HG03139 (cell line): Measurements from ENCODE around the gene BMAL1.

Experiments
- ATAC-seq: cut with Tn5 transposase; IDR thresholded peaks from one replicate; pipeline ENCODE4 v1.9.1; 2021; ENCODE audit not compliant: unreplicated experiment

BMAL1 gene

DNA sequence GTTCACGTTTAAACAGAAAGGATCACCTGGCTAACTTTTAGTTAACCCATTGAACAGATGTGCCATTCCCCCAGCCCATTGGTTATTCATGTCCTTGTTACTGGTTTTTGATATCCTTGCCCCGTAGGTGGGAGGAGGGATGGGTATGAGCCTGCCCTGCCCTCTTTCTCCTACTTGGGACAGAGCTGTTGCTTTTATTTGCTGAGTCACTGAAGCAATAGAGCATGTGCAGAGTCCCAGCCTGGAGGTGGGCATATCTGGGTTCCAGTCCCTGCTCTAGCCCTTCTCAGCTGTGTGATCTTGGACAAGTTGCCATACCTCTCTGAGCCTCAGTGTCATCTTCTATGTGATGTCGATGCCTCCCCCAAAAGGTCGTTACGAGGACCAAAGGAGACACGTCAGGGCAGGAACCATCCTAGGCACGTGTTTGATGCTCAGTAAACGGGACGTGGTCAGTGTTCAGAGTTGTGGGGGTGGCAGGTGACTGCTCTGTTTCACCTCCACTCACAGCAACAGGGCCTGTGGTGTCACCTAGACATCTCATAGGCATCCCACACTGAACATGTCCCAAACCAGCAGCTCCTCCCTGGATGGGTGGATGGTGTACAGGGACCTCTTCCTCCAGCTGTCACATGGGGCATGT is 61.0 kb downstream of the BMAL1 start:
- ATAC-seq: no peak

DNA sequence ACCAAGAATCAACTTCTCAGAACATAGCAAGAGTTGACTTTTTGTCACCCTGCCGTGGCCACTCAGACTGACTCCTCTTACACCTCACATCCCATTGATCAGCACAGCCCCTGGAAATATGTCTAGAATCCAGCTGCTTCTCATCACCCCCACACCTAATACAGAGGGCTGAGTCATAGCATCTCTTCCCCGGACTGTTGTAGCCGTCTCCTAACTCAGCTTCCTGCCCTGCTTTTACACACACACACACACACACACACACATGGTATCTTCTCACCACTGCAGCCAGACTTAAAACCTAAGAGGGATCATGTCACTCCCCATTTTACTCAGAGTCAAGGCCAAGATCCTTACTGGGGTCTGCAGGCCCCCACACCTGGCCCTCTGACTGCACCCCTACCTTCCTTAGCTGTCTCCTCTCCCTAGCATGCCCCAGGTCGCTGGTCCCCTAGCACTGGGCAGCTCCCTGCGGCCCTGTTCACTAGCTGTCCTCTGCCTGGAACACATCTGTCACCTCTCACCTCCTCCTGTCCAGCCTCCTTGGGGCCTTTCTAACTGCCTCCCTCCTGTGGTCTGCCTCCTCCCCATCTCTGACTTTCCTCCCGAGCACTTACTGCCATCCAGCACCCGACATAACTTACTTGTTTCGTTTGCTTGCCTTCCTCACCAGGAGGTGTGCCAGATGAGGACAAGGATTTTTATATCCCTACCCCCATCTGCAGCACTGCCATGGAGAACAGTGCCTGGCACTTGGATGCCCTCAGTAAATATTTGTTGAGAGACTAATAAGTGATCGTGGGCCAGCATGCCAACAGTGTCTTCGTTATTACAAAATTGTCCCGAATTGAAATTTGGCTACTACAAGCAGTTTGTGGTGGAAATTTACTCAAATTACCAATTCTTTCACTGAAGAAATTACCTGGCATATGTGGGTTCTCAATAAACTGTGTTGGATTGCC is 61.9 kb downstream of the BMAL1 start:
- ATAC-seq: no peak

DNA sequence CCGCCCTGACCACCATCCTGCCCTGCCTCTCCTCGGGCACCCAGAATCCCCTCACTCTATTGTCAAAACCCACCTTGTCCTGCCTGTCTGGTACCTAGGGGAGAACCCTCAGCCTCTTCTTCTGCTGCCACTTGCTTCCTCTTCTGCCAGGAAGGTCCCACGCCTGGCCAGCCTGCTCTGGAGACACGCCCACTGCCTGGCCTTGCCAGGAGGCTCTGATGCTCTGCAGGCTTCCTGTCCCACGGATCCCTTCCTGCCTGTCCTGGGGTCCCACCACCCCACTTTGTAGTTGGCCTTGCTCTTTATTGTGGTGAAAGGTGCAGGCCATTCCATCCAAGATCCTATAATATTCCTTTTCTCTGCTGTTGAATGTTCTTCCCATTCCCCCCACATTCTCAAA is 63.4 kb downstream of the BMAL1 start:
- ATAC-seq: no peak

DNA sequence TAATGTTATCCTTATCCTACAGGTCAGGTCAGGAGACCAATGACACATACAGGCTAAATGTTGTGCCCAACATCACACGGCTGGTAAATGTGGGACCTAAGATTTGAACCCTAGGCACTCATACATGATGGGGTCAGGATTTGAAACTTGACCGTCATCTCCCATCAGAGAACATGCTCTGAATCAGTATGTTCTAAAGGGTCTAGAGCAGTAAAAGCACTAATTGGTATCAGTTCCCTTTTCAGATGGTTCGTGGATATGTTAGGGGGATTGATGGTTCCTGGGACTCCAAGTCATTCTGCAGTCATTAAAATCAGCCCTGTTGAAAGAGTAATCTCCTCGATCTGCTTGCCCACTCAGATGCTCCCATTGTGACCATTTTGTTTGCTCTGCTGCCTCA is 65.5 kb downstream of the BMAL1 start:
- no peak for ATAC-seq

DNA sequence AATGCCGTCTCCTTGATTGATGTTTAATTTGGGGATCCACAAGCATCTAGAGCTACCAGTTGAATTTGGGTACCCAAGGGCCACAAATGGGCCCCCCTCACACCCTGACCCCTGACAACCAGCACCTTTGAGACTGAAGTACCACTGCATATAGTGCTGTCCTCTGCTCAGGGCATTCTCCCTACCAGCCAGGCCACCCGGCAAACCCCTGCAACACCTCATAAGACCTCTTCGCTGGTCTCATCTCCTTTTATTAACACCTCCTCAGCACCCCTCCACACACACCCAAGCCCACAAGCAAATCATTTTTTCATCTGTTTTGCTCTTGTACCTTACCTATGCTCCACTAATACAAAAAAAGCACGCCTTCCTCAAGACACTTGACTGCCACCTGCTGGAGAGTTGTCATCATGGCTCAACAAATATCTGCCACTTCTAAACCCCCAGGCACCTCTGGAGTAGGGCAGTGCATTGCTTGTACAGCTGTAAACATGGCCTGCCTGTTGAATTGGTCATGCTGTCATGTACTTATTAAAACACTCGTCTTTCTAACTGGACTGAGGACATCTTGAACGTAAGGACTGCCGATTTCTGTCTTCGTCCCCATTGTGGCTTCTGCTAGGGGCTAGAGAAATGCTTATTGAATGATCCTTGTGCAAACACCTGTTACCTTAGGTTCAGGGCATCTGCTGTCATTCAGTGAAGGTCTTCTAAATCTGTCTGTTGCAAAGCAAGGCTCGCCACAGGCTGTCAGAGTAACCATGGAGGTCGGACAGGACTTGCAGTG is 66.5 kb downstream of the BMAL1 start:
- peak; percentile 55 for ATAC-seq

DNA sequence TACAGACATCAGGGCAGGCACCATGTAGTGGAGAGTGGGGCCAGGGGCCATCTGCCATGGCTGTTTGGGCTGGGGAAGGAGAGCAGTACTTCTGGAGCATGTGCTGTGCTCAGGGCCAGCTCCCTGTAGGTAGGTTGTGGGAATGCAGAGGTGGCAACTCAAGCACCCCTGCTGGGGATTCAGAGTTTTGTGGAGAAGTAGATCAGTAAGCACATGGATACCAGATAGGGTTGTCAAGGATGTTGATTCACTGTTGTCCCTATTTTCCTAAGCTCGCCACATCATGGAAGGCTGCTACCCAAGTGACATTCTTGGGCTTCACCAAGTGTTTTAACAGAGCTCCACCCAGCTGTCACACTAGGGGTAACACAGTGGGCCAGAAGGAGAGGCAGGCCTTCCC is 67.2 kb downstream of the BMAL1 start:
- no peak for ATAC-seq

DNA sequence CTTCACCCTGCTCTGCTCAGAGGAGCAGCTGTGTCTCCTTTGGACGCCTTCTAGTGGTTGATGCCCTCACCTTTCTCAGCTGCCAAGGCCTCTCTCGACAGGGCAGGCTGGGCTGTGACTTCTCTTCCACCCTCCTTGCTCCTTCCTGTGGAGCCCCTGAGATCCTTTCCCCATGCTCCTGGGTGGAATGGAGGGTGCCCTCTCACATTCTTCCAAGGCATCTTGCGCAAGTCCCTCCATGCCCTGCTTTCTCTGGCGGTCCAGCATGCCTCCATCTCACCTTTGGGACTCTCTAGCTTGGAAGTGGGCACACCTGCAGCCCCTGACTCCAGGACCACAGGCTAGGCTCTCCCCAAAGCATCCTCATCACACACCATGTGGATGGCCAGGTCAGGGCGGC is 68.9 kb downstream of the BMAL1 start:
- ATAC-seq: no peak

DNA sequence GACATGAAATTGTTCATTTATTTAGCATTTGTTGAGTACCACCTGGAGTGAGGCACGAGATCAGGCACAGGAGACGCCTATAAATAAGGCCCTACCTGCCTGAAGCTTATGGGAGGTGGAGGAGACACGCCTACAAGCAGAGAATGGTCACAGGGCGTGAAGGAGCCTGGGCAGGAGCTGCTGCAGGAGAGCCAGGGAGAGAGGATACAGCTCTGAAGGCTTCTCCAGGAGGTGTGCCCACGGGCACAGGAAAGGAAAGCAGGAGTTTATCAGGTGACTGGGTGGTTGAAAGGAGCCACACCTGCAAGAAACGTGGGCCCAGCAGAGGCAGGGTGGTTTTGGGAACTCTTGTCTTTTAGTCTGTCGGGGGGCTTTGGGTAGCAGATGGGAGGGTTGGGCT is 70.3 kb downstream of the BMAL1 start:
- no peak for ATAC-seq

DNA sequence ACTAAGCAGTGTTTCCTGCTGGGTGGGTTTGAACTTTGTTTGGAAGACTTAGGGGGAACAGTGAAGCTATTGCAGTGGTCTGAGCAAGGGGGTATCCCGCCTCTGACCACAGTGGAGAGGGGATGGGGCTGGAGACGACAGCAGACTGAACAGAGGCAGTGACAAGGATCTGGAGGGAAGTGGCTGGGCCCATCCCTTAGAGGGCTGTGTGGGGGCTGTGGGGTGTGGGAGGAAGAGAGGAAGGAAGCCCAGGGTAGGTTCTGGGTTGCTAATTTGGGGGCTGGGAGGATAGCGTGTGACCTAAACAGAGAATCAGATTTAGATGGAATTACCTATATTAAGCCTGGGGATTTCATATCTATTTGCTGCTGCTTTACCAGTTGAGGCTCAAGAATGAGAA is 70.7 kb downstream of the BMAL1 start:
- no peak for ATAC-seq

DNA sequence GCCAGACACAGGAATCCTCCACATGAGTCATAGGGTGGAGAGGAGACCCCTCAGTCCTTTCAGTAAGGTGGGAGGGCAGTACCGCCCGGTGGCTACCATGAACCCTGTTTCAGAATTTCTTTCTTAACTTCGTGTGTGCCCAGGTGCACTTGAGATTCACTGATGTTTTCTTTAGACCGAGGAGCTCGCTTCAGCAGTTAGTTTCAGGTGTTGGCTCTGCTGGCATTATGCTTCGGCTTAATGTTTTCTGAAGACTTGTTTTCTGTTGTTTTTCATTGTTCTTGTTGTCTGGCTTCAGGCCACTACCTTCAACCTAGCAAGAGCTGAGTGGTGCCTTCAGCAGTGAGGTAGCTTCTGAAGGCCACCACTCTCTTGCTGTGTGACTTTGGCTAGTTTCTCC is 71.5 kb downstream of the BMAL1 start:
- ATAC-seq: no peak

DNA sequence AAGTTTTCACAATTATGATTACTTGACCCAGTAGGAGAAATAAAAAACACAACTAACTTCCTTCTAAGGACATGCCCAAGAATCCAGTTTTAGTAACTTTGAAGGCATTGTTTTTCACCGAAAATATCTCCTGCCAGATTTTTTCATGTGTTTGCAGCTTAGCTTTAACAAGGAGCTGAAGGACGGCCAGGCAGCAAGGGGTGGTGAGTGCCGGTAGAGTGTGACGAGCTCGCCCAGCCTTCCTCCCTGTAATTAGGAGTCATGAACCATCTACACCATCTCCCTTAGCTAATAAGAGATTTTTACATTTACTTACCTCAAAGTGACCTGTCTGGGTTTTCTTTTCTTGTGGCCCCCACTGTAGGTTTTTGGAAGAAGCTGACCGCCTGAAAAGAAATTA is 72.0 kb downstream of the BMAL1 start:
- ATAC-seq: no peak

DNA sequence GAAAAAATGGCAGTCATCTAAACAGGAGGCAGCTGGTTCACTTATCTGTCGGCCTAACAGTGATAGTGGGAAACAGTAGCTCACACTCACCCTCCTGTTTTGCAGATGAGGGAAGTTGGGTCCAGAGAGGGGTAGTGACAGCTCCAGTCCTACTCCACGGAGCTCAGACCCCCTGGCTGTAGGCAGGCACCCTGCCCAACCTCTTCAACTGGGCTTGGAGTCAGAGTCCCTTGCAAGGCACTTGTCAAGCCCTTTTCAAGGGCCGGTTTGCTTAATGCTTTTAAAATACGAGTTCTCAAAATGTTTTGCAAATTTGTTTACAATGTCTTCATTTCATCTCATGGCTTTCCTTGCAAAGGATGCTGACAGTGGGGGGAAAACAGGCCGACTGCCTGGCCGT is 75.1 kb downstream of the BMAL1 start:
- ATAC-seq: no peak

DNA sequence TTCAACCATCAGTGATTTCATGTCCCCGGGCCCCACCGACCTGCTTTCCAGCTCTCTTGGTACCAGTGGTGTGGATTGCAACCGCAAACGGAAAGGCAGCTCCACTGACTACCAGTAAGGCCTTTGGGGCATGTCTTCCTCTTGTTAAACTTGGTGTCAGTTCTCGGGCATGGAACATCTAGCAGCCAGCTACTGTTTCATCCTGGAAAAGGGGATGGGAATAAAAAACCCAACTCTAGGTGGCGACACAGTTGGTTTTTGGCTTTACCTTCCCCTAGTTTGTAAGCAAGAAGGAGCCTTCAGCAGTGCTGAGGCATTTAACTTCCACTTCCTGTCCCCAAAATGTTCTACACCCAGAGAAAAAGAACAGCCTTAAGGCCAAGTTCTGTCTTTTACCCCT is 76.7 kb downstream of the BMAL1 start:
- ATAC-seq: no peak

DNA sequence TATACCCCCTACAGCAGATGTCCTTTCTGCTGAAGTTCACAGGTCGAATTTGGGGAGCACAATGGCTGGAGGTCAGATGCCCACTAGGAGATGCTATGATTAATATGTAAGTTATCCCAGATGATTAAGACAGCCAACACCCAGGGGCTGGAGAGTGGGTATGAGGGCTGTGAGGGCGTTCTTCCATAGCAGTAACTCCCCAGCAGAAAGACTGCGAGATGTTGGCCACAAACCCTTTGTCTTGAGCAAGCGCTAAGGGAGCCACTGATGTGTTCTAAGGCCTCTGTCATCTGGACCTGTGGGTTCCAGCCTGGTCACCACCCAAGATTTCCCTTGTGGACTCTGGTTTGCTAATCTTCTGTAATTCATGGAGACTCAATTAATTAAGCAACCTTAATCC is 77.6 kb downstream of the BMAL1 start:
- no peak for ATAC-seq

DNA sequence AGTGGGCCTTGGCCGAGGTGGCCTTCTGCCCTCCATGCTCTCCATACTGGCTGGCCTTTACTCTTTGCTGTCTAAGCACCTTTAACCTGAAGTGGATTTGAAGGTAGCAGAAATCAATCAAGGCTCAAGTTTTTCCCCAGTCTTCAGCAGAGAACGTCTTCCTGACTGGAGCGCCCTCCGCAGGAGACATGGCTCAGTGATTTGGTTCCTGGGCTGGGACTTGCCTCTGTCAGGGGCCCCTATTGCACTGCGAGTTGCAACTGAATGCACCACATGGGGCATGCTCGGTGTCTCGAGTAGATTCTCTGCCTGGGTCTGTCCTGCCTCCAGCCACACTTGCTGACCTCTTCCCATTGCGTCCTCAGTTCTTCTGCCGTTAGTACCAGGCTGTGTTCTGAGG is 79.6 kb downstream of the BMAL1 start:
- ATAC-seq: no peak

DNA sequence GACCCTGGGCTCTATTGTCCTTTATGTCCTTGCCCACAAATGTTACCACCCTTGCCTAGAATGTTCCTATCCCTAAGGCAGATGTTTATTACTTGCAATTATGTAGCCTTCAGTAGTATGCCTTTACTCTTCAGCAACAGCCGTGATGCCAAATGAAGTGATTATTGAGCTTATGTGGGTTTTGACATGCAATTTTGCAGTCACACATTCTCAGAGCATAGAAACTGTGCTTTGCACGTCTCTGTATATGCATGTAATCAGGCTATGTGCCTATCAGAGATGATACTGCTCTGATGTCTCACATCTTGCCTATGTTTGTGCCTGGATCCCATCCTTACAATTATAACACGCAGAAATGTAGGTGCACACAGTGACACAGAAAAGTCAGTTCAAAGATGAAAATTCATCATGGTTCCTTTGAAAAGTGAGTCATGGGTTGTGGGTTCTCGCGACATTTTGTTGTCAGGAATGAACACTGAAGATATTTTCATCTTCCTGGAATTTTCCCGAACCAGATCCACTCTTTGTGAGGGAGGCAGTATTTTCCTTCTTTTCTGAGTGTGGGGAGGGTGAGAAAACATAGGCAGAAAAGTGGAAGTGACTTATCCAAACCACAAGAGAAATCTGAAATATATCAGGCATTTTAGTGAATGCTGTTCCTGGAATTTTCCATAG is 81.1 kb downstream of the BMAL1 start:
- no peak for ATAC-seq

DNA sequence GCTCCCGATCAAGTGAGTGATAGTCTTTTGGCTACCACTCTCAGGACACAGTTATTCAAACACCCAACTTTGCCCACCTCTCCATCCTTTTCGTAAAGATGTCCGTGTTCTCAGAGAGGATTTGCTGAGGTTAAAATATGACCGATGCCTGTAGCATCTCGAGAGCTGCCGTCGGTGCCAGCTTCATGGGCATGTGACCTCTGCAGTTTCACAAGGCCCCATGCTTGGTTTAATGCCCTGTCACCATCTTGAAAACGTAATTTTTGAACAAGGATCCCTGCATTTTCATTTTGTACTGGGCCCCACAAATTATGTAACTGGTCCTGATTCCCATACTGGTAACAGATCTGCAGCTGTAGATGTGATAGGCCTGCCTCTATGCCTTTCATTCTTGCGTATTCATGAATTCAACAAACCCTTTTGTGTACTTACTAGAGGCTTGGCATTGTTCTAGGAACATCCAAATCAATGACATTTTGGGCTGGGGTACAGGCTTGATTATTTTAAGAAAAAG is 85.1 kb downstream of the BMAL1 start:
- no peak for ATAC-seq

DNA sequence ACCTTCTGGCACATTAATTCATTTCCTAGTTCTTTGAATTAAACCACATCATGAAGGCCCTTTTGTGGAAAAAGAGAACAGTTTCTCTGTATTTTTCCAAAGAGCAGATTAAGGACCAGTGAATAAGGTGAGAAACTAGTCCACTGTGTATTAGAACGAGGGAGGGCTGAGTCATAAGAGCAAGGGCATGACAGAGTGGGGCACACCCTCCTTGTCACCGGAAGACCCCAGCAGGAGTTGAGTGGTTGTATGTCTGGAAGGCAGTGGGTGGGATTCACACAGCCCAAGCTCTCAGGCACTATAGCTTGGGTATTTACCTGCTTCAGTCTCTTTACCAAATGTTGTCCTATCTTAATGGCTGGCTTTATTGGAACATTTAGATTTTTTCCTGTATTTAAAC is 86.8 kb downstream of the BMAL1 start:
- ATAC-seq: no peak

DNA sequence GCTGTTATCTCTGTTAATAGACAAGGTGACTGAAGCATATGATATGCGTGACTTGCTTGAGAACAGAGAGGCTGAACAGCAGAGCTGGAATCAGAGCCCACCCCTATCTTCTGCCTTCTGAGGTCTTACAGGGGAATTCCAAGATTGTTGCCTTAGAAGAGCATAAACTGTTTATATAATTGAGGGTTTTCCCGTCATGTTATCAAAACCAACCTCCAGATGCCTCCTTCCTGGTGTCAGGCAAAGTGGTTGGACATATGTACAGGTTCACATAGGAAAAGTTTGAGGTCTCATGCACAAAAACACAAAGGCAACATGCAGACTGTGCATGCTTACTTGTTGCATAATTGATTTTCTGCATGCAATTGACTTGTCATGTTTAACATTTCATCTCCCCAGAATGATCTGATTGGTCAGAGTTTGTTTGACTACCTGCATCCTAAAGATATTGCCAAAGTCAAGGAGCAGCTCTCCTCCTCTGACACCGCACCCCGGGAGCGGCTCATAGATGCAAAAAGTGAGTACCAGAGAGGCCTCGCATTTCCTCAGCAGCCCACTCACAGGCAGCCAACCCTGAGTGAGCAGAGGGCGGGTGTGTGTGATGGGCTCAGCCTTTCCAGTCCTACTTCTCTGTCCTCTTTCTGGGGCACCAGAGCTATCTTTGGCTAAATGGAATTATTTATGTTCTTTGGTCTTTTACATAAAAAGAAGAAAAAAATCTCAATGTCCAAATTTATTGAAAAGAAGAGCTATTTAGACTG is 88.9 kb downstream of the BMAL1 start:
- ATAC-seq: no peak

DNA sequence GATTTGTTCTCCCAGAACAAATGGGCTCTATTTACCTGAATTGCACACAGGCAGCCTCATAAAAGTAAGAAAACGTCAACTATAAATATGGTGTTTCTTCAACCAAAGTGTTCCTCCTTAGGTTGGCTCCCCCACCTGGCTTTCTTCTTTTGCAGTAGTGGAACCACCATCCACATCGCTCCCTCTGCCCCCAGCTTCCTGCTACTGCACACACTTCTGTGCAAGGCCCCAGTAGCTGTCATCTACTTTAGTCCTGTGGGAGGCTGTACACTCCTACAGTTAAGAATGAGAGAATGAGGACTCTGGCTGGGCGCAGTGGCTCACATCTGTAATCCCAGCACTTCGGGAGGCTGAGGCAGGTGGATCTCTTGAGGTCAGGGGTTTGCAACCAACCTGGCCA is 89.5 kb downstream of the BMAL1 start:
- no peak for ATAC-seq
